WERI-Rb-1 (cell line): ENCODE data around the gene APOBEC3H.

Experiments
- DNase-seq: peaks from one replicate; pipeline ENCODE4 v3.0.0-alpha.2; 2020
- H3K27ac ChIP-seq: fragments of 250-450 bp; sonication (Bioruptor Pico); 2 replicates; pipeline ENCODE4 v1.5.1; 2020; ENCODE audit warnings: mild to moderate bottlenecking, moderate library complexity
- H3K27me3 ChIP-seq: fragments of 250-450 bp; sonication (Bioruptor Pico); 2 replicates; pipeline ENCODE4 v1.5.1; 2021; ENCODE audit warnings: mild to moderate bottlenecking, low read depth, moderate library complexity; ENCODE audit not compliant: insufficient read depth, severe bottlenecking
- H3K36me3 ChIP-seq: fragments of 250-450 bp; sonication (Bioruptor Pico); 2 replicates; pipeline ENCODE4 v1.5.1; 2020; ENCODE audit warnings: mild to moderate bottlenecking, moderate library complexity
- H3K4me3 ChIP-seq: 2 replicates; pipeline ENCODE4 v1.5.1; 2011; ENCODE audit warnings: low read depth, mild to moderate bottlenecking, control low read depth, low read length
- H3K9me3 ChIP-seq: fragments of 250-450 bp; sonication (Bioruptor Pico); 2 replicates; pipeline ENCODE4 v1.5.1; 2021; ENCODE audit warnings: mild to moderate bottlenecking, moderate library complexity; ENCODE audit not compliant: severe bottlenecking
- TF ChIP-seq, protein P1 (sequence below): IDR thresholded peaks from 2 replicates; pipeline ENCODE4 v1.5.1; 2011; ENCODE audit warnings: low read depth, mild to moderate bottlenecking, control low read depth, inconsistent platforms, low read length

APOBEC3H gene

DNA sequence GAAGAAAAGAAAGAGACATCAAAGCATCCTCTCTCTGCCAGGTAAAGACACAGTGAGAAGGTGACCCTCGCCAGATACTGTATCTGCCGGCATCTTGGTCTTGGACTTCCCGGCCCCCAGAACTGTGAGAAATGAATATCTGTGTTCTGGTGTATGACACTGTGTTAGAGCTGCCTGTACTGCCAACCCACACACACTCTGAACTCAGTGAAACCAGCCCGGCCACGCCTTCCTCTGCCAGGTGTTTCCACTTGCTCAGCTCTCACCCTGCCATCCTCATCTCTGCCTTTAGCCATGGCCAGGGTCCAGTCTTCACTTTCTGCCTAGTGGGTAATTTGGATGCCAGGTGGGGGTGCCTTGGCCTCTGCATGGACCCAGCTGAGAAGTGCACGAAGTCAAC is 31.5 kb downstream of the APOBEC3H start:
- no peaks in the 10 kb centered on the region for H3K27me3 ChIP-seq
- H3K9me3 ChIP-seq: no peaks in the 10 kb centered on the region
- H3K27ac ChIP-seq: no peak overlapping the region
- no peak overlapping the region for H3K4me3 ChIP-seq
- H3K36me3 ChIP-seq: no peaks in the 10 kb centered on the region
- DNase-seq: no peak
- TF ChIP-seq, protein P1, sequence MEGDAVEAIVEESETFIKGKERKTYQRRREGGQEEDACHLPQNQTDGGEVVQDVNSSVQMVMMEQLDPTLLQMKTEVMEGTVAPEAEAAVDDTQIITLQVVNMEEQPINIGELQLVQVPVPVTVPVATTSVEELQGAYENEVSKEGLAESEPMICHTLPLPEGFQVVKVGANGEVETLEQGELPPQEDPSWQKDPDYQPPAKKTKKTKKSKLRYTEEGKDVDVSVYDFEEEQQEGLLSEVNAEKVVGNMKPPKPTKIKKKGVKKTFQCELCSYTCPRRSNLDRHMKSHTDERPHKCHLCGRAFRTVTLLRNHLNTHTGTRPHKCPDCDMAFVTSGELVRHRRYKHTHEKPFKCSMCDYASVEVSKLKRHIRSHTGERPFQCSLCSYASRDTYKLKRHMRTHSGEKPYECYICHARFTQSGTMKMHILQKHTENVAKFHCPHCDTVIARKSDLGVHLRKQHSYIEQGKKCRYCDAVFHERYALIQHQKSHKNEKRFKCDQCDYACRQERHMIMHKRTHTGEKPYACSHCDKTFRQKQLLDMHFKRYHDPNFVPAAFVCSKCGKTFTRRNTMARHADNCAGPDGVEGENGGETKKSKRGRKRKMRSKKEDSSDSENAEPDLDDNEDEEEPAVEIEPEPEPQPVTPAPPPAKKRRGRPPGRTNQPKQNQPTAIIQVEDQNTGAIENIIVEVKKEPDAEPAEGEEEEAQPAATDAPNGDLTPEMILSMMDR: no peak

DNA sequence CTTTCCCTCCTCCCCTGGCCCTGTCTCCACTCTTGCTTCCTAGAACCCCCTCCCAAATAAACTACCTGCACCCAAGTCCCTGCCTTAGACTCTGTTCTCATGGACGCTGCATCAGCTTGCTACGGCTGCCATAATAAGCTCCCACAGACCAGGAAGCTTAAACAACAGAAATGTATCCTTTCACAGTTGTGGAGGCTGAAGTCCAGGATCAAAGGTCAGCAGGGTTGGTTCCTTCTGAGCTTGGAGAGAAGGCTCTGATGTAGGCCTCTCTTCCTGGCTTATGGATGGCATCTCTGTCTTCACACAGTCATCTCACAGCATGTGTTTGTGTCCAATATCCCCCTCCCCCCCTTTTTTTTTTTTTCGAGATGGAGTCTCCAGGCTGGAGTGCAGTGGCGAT is 32.0 kb downstream of the APOBEC3H start:
- no peaks in the 10 kb centered on the region for H3K27me3 ChIP-seq

DNA sequence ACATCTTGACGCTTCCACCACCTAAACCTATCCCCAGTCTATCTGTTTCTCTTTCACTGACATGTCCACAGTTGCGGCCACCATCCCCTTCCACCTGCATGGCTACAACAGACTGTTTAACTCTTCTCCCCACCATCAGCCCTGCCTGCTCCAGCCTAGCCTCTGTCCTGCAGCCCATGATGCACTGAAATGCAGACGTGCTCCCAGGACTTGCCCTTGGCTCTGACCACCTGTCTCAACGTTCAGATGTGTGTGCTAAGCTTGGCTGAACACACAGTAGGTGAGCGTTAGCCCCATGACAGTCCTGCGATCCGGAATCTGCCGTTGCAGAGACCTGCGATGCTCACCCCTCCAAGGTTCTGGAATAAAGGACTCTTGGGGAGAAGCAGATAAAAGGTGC is 32.7 kb downstream of the APOBEC3H start:
- H3K4me3 ChIP-seq: no peak overlapping the region
- TF ChIP-seq, protein P1: no peak
- H3K27ac ChIP-seq: no peak overlapping the region
- no peaks in the 10 kb centered on the region for H3K9me3 ChIP-seq
- no peak for DNase-seq
- no peaks in the 10 kb centered on the region for H3K36me3 ChIP-seq
- no peaks in the 10 kb centered on the region for H3K27me3 ChIP-seq

More for the DNA sequence above, 32.0 kb downstream of the APOBEC3H start:
- Histone ChIP-seq H3K9me3 (no peaks in the 10 kb centered on the region), H3K4me3 (no peak overlapping the region), H3K36me3 (no peaks in the 10 kb centered on the region), H3K27ac (no peak overlapping the region)
- TF ChIP-seq, protein P1: no peak
- DNase-seq: no peak

DNA sequence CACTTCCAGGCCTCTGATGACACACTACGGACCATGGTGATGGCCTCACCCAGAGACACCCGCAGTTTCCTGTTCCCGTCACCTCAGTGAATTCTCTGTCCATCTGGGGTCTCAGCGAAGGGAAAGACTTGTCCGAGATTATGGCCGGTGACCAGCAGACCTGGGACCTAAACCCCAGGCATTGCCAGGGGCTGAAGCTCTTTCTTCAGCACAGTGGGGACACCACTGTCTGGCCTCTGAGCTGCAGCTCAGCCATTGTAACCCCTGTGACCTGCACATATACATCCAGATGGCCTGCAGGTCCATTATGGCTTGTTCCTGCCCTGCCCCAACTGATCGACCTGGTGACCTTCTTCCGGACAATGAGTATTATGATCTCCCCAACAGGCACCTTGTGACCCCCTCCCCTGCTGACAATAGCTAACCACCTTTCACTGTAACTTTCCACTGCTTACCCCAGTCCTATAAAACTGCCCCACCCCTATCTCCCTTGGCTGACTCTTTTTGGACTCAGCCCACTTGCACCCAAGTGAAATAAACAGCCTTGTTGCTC is 33.2 kb downstream of the APOBEC3H start:
- no peak for DNase-seq
- Histone ChIP-seq H3K9me3 (no peaks in the 10 kb centered on the region), H3K4me3 (no peak overlapping the region), H3K36me3 (no peaks in the 10 kb centered on the region), H3K27me3 (no peaks in the 10 kb centered on the region), H3K27ac (no peak overlapping the region)
- TF ChIP-seq, protein P1: no peak

DNA sequence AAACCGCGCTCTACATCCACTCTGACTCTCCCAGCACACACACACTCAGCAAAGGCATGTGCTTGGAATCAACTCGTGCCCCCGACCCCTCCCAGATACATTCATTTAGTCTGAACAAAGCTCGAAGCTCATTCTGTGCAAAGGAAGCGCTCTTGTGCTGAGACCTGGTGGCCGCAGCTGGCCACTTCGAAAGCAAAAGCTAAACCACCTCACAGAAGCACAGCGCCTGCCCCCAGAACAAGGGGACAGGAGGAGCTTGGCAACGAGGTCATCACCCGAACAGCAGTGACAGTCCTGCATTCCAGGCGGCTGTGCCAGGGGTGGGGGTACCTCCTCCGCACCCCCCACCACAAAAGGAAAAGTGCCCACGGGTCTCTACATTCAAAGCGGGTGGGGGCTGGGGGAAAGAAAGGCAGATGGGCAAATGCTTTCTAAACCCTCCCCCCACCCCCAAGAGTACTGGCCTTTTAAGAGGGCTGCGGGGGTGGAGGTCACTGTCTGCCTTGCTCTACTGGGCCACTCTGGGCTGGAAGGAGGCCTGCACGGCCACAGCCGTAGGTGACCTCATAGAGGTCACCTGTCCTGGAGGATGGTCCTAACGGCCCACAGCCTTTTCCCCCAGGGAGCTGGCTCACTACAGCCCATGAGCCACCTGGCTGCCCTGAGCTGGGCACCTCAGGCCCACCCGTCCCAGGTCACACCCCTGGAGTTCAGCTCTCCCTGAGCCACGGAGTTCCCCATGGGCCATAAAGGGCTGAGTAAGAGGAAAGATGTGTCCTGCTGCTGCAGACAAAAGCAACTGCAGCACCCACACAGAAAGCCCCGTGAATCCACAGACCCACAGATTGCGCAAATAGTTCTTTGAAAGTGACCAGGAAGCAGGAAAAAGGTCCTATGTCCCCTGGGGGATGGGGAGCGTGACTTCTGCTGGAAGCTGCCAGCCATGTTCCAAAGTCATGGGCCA is 34.1 kb downstream of the APOBEC3H start:
- H3K36me3 ChIP-seq: no peaks in the 10 kb centered on the region
- TF ChIP-seq, protein P1: no peak
- H3K27ac ChIP-seq: no peak overlapping the region
- peak; percentile 30 for DNase-seq
- H3K4me3 ChIP-seq: no peak overlapping the region
- no peaks in the 10 kb centered on the region for H3K27me3 ChIP-seq
- H3K9me3 ChIP-seq: no peaks in the 10 kb centered on the region
